Measurements from ENCODE around the gene AEN.

AEN gene

GRCh38 chr15:88586401-88587162, 34.6 kb upstream of the AEN start:
- no peak for DNase-seq (ENCODE audit: extremely low read depth, low read depth)
- no peak for TF ChIP-seq CTCF (IDR thresholded peaks at IDR 0.05; ENCODE audit: low read depth, low read length)

DNA sequence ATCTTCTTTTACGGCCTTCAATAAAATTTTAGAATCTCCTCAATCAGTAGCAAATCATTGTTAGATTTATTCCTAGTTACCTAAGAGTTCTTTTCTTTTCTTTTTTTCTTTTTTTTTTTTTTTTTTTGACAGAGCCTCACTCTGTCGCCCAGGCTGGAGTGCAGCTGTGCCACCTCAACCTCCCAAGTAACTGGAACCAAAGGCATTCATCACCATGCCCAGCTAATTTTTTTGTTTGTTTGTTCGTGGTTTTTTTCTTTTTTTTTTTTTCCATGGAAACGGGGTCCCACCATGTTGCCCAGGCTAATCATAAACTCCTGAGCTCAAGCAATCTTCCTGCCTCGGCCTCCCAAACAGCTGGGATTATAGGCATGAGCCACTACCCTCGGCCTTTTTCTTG, 30.4 kb upstream of the AEN start:
- no peak for TF ChIP-seq CTCF (IDR thresholded peaks at IDR 0.05; ENCODE audit: low read depth, low read length)
- DNase-seq (ENCODE audit: extremely low read depth, low read depth) = no peak

DNA sequence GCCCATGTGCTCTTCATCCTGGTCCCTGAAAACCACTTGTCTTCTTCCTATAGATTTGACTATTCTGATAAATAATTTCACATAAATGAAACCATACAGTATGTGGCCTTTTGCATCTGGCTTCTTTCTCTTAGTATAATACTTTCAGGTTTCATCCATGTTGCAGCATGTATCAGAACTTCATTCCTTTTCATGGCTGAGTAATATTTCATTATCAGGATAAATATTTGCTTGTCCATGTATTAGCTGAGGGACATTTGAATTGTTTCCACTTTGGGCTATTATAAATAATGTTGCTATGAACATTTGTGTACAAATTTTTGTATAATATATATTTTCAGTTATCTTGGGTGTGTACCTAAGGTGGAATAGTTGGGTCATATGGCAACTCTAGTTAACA, 29.8 kb upstream of the AEN start:
- no peak for TF ChIP-seq CTCF (IDR thresholded peaks at IDR 0.05; ENCODE audit: low read depth, low read length)
- DNase-seq (ENCODE audit: extremely low read depth, low read depth) = no peak

DNA sequence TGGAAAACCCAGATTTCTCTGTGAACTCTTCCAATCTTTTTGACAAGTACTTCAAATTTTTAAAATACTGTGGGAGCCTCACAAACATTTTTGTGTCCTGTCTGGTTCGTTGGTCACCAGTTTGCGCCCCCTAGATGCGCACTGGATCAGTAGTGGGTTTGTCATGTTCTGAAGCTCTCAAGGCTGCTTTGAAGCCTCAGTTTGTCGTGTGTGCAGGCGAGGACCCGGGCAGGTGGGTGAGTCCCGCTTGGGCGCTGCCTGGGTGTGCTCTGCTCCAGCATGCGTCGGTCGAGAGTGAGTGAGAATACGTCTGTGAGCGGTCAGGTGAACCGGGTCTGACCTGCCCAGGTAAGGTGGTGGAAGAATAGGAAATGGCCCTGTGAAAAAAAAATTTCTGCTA, 17.3 kb upstream of the AEN start:
- TF ChIP-seq CTCF (IDR thresholded peaks at IDR 0.05; ENCODE audit: low read depth, low read length) = no peak
- DNase-seq (ENCODE audit: extremely low read depth, low read depth) = no peak

DNA sequence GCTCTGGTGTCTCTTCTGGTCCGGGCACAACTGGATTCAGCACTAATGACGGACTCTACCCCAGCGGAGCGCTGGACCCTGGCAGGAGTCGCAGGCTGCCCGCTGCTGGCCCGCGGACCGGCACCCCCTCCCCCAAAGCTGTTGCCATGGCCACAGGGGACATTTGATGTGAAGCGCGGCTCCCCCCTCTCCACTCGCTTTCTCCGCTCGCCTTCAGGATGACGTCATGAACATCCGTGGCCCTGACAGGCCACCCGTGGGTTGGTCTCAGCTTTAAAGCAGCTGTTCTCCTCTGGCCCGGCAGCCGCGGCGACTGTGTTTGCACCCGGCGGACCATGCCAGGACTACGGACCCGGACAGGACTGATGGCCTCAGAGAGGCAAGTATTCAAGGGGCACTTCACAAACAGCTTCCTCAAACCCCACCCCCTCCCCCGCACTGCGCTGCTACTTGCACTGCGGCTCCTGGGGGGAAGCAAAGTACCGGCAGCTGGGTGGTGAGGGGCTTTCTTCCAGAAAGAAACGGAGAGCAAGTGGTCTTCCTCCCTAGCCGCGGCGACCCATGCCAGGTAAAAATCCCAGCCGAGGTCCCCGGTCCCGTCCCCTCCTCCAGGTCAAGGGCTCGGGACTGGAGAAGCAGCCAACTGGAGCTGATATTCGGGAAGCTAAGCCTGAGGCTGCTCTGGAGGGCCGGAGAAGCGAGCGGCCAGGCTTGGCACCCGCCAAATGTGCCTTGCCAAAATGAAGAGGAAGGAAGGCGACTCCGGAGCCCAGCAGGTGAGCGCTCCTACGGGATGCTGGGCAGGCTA, 16.6 kb upstream of the AEN start:
- TF ChIP-seq CTCF (IDR thresholded peaks at IDR 0.05; ENCODE audit: low read depth, low read length) = no peak
- no peak for DNase-seq (ENCODE audit: extremely low read depth, low read depth)

GRCh38 chr15:88605189-88606069, 15.7 kb upstream of the AEN start:
- TF ChIP-seq CTCF (IDR thresholded peaks at IDR 0.05; ENCODE audit: low read depth, low read length) = no peak
- no peak for DNase-seq (ENCODE audit: extremely low read depth, low read depth)

All from AG09319 (cell line).